Endodermal cell (in vitro differentiated cells): ENCODE measurements around the gene AOC1. TPM values are rescaled to one million over a fixed set of nuclear protein-coding genes. Genes with fewer than 3 reads are reported as not detected.

Experiments used
- DNase-seq: peaks from one replicate; pipeline ENCODE4 v3.0.0-alpha.2; 2017
- H3K27ac ChIP-seq: 2 replicates; pipeline ENCODE4 v1.5.1; 2013; ENCODE audit warnings: mild to moderate bottlenecking, low read depth, low read length, moderate library complexity
- H3K27me3 ChIP-seq: 2 replicates; pipeline ENCODE4 v1.6.1; 2013; ENCODE audit warnings: mild to moderate bottlenecking, low read length, moderate library complexity; ENCODE audit not compliant: insufficient read depth, control insufficient read depth, poor library complexity, severe bottlenecking
- H3K36me3 ChIP-seq: 2 replicates; pipeline ENCODE4 v1.7.0; 2013; ENCODE audit warnings: mild to moderate bottlenecking, low read length, moderate library complexity; ENCODE audit not compliant: control insufficient read depth, insufficient read depth
- H3K4me1 ChIP-seq: one replicate; pipeline ENCODE4 v1.7.0; 2013; ENCODE audit warnings: low read length; ENCODE audit not compliant: control insufficient read depth, insufficient read depth
- H3K4me3 ChIP-seq: 2 replicates; pipeline ENCODE4 v1.5.1; 2013; ENCODE audit warnings: mild to moderate bottlenecking, low read length, moderate library complexity
- H3K9ac ChIP-seq: 2 replicates; pipeline ENCODE4 v1.6.1; 2013; ENCODE audit warnings: mild to moderate bottlenecking, low read length, moderate library complexity; ENCODE audit not compliant: poor library complexity, severe bottlenecking; ENCODE audit errors: extremely low read depth
- H3K9me3 ChIP-seq: 2 replicates; pipeline ENCODE4 v1.6.1; 2013; ENCODE audit warnings: mild to moderate bottlenecking, low read length, moderate library complexity; ENCODE audit not compliant: control insufficient read depth
- H3K27ac Mint-ChIP-seq: 2 replicates; pipeline ENCODE4 v1.8.0; 2020; ENCODE audit warnings: mixed read lengths
- H3K27me3 Mint-ChIP-seq: 2 replicates; pipeline ENCODE4 v1.8.0; 2021; ENCODE audit warnings: mild to moderate bottlenecking, mixed read lengths; ENCODE audit not compliant: insufficient read depth
- H3K36me3 Mint-ChIP-seq: 2 replicates; pipeline ENCODE4 v1.8.0; 2020; ENCODE audit warnings: low read depth, mixed read lengths
- H3K4me1 Mint-ChIP-seq: 2 replicates; pipeline ENCODE4 v1.8.0; 2020; ENCODE audit warnings: mixed read lengths
- H3K4me3 Mint-ChIP-seq: 2 replicates; pipeline ENCODE4 v1.8.0; 2020; ENCODE audit warnings: mild to moderate bottlenecking, moderate library complexity, mixed read lengths
- H3K9me3 Mint-ChIP-seq: 2 replicates; pipeline ENCODE4 v1.8.0; 2020; ENCODE audit warnings: mild to moderate bottlenecking, mixed read lengths
- CTCF ChIP-seq: fragments of 200-600 bp; sonication (generic); conservative IDR thresholded peaks from 2 replicates; pipeline ENCODE4 v1.5.0; 2021; ENCODE audit warnings: antibody characterized with exemption, mild to moderate bottlenecking
- WGBS, 2 experiments: methylation state at CpG; one replicate each; pipeline versions ENCODE4 v1.1.5 to v1.1.7; 2013; ENCODE audit warnings: missing lambda C conversion rate in 2 of 2, mixed read lengths in 1 of 2; ENCODE audit not compliant: insufficient coverage in 1 of 2, insufficient read length in 1 of 2; 5-methylcytosine and 5-hydroxymethylcytosine counted together
- total RNA-seq, 2 donors: library from RNA; stranded (reverse); fragmentation: NEBNext Ultra II Directional in 1 of 2; extraction: Animal tissue kit (Norgen Biotek cat#: 25700) in 1 of 2; gene quantifications; 2 replicates in 1 of 2; 3 replicates in 1 of 2; pipeline ENCODE4 v1.2.1, GENCODE V29; 2021

AOC1 gene
- total RNA-seq, 2 donors from 2014 or later = not detected

GRCh38 chr7:150862356-150862755 is 10.0 kb downstream of the AOC1 start:
- H3K27ac Mint-ChIP-seq = no peak overlapping the region
- no peak for TF ChIP-seq CTCF
- no peaks in the 10 kb centered on the region for H3K27me3 ChIP-seq

GRCh38 chr7:150863946-150864345 is 11.6 kb downstream of the AOC1 start:
- peaks cover 4% of the 10 kb centered on the region for H3K27me3 Mint-ChIP-seq
- no peak overlapping the region for H3K27ac ChIP-seq
- H3K27me3 ChIP-seq = no peaks in the 10 kb centered on the region
- WGBS, 2 experiments = 92 to 100% methylated on average over 3 to 6 of the region's 6 CpGs
- no peak overlapping the region for H3K27ac Mint-ChIP-seq
- H3K9ac ChIP-seq = no peak overlapping the region
- no peaks in the 10 kb centered on the region for H3K9me3 ChIP-seq
- no peak overlapping the region for H3K4me3 ChIP-seq
- no peak overlapping the region for H3K4me3 Mint-ChIP-seq
- no peak for TF ChIP-seq CTCF
- H3K9me3 Mint-ChIP-seq = no peaks in the 10 kb centered on the region
- H3K4me1 ChIP-seq = no peaks in the 10 kb centered on the region
- H3K36me3 ChIP-seq = no peaks in the 10 kb centered on the region
- H3K36me3 Mint-ChIP-seq = no peaks in the 10 kb centered on the region
- no peak for DNase-seq
- no peaks in the 10 kb centered on the region for H3K4me1 Mint-ChIP-seq

More at GRCh38 chr7:150862356-150862755, 10.0 kb downstream of the AOC1 start:
- H3K36me3 Mint-ChIP-seq = no peaks in the 10 kb centered on the region
- Histone ChIP-seq H3K27ac (no peak overlapping the region), H3K4me3 (no peak overlapping the region), H3K9me3 (no peaks in the 10 kb centered on the region), H3K4me1 (no peaks in the 10 kb centered on the region), H3K36me3 (no peaks in the 10 kb centered on the region), H3K9ac (no peak overlapping the region)
- no peaks in the 10 kb centered on the region for H3K4me1 Mint-ChIP-seq
- peaks cover 2% of the 10 kb centered on the region for H3K27me3 Mint-ChIP-seq
- no peak overlapping the region for H3K4me3 Mint-ChIP-seq
- 79 to 87% methylated on average over 3 to 6 of the region's 6 CpGs for WGBS, 2 experiments
- DNase-seq = no peak
- H3K9me3 Mint-ChIP-seq = no peaks in the 10 kb centered on the region

- no peak overlapping the region for H3K4me3 Mint-ChIP-seq
- H3K36me3 ChIP-seq = no peaks in the 10 kb centered on the region
- no peaks in the 10 kb centered on the region for H3K36me3 Mint-ChIP-seq
- H3K27me3 ChIP-seq = no peaks in the 10 kb centered on the region
- H3K9ac ChIP-seq = no peak overlapping the region
- 71 to 73% methylated on average over 4 of the region's 4 CpGs for WGBS, 2 experiments
- no peak overlapping the region for H3K4me3 ChIP-seq
- no peak overlapping the region for H3K27ac Mint-ChIP-seq
- peaks cover 4% of the 10 kb centered on the region for H3K27me3 Mint-ChIP-seq
- no peaks in the 10 kb centered on the region for H3K9me3 ChIP-seq
- no peak overlapping the region for H3K27ac ChIP-seq
- no peaks in the 10 kb centered on the region for H3K4me1 ChIP-seq
- TF ChIP-seq CTCF = no peak
- DNase-seq = no peak
- no peaks in the 10 kb centered on the region for H3K9me3 Mint-ChIP-seq
- no peaks in the 10 kb centered on the region for H3K4me1 Mint-ChIP-seq
These were observed 14.7 kb downstream of the AOC1 start for GRCh38 chr7:150866932-150867564.
